GM18511 (cell line): ENCODE data around the gene TMEM200B.
"Not testable (repeated sequence)": the region's sequence is repeated elsewhere in the genome, so short reads cannot be mapped to it uniquely, and the experiment has no call there.

ENCODE experiments used
- ATAC-seq: cut with Tn5 transposase; IDR thresholded peaks from one replicate; pipeline ENCODE4 v1.9.1; 2021; ENCODE audit warnings: mild to moderate bottlenecking, moderate library complexity; ENCODE audit not compliant: unreplicated experiment

Gene TMEM200B

DNA sequence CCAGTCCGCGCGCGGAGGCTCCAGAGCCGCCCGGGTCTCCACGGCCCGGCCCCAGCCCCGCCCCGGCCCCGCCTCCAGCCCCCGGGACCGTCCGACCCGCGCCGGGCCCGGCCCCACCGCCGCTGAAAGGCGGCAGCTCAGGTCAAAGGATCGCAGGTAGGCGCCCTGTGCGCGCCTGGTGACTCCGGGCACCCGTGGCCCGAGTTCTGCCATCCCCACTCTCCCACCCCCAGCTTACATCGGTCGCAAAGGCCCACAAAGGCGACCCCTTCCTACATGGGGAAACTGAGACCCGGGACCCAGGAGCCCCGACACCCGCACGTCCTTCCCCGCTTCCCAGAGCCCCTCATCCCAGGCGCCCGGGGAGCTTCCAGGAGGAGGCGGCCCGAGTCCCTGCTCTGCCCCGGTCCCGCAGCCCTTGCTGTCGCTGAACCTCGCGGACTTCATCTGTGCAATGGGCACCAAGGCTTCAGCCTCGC lies at the start of gene TMEM200B:
Gene TMEM200B, minus strand, starts transcription at position 17 of the 479 bp plus-strand sequence. CDS start 2,075 bp downstream, outside the sequence.
- no peak for ATAC-seq

DNA sequence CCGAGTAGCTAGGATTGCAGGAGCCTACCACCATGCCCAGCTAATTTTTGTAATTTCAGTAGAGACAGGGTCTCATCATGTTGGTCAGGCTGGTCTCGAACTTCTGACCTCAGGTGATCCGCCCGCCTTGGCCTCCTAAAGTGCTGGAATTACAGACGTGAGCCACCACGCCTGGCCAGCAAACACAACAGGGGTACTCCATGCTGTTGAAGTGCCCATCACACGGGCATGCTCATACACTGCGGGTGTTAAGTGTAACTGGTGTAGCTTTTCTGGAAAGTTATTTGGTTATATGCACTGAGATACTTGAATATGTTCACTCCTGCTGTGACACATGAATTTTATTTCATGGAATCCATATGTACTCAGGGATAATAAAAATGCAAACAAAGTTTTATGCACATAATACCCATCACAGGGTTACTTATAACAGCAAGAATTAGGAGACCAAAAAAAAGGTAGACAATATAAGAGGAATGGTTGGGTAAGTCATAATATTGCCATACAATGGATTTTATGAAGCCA lies 48.8 kb upstream of the TMEM200B start:
- ATAC-seq: no peak

DNA sequence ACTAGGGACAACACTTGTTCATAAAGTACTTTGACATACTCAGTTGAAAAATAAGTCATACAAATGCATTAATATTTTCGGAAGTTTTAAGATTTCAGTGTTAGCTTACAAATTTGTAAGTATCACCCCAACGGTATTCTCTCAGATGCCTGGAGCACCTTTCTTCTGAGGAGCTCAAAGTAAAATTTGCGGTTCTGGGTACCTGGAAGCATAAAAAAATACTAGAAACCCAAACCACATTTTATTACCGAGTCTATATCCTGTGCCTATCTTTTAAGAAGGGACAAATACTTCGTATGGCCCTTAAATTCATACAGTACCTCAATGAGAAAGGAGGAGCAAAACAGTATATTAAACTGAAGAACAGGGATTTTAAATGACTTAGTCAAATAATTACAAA lies 47.8 kb upstream of the TMEM200B start:
- no peak for ATAC-seq

DNA sequence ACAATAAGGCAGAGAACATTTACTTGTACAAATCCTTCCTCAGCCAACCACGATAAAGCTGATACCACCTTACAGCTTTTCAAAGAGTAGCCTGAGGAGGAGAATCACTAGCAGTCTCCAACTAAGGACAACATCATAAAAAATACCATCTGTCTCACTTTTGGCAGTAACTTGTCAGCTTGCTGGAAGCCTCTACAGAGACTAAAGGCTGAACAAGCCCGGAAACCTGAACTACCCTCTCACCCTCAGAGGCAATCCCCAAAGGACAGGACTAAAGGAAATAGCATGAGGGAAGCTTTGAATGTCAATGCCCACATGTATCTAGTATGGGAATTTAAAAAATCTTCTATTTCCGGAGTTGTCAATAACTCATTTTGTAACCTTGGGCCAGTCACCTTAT lies 47.4 kb upstream of the TMEM200B start:
- no peak for ATAC-seq

DNA sequence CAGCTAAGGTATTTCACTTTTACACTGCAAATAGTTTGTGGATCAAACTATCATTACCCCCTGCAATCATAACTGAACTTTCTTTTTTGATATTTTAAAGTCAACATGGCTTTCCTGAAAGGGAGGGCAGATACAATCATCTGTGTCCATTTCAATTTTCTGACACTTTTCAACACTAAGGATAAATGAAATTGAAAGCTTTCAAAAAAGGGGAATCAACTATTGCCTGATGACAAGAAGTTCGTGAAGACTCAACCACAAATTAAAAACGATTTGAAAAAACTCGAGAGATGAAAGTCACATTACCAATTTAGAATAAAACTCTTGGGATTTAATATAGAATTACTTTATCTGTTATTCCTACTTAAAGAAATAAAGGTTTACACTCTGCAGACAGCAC lies 46.3 kb upstream of the TMEM200B start:
- ATAC-seq: no peak

DNA sequence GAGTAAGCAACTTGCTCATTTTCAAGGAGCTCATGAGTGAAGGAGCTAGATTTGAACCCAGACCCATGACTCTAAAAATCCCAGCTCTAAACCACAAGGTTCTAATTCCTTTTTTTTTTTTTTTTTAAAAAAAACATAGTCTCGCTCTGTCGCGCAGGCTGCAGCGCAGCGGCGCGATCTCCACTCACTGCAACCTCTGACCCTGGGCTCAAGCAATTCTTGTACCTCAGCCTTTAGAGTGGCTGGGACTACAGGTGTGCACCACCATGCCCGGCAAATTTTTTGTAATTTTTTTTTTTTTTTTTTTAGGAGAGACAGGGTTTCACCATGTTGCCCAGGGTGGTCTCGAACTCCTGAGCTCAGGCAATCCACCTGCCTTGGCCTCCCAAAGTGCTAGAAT lies 44.2 kb upstream of the TMEM200B start:
- no peak for ATAC-seq

DNA sequence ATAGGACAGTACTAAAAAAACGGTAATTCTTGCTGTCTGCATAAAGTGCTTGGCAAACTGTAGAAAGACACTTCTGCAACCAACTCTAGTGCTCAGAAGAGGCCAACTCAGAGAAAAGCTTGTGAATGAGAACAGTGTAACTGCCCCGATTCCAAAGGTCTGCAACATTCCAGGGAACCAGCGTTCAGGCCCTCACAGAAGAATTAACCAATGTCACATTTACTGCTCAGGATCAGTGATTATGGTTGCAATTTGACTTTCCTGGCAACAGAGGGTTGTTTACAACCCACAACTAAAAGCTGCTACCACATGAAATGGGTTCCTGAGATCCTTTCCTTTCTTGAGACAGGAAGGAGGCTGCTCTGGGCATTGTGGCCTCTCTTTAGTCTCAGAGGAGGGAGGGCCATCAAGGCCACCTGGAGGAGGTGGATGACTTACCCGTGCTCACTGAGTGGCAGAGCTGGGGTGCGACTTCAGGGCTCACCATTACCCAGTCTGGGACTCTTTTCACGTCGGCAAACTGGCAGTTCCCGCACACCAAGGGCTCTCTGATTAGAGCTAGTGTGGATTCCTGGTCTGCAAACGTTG lies 42.7 kb upstream of the TMEM200B start:
- ATAC-seq: no peak

DNA sequence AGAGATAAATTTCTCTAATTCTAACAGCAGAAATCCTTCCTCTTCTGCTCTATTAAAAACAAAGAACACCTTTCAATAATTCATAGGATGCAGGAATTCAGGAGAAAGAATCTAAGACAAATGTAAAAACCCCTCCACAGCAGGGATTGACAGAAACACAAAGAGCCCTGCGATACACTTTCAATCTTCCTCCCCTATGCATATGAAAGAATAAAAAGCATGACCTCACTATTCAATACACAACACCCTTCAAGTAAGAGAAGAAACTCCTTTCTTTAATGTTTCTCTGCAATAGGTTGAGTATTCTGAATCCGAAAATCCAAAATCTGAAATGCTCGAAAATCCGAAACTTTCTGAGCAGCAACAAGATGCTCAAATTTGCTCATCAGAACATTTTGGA lies 40.9 kb upstream of the TMEM200B start:
- ATAC-seq: no peak

DNA sequence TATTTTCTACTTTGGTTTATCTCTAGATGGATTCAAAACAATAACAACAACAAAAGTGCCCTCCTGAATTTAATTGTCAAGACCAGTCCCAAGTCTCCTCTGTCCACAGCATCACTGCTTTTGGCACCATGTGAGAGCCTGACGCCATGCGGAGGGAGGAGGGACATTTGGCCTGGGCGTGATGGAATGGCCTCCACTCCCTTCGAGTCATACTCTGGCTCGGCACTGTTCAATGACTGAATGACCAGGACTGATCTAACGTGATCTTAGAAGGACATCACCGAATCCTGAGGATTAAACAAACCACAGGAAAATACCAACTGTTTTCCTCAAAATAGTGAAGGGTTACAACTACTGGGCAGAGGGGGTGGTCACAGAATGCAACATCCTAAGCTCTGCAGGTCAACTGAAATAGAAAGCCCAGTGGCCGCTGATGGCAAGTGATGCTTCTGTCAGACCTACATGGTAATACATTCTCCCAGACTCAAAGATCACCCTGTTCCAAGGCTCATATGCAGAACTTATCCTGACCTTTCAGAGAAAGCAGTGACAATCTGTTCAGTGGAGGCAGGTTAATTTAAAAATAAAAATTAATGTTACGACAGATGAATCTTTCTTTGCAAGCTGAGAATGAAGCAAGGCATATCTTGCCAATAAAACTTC lies 38.9 kb upstream of the TMEM200B start:
- ATAC-seq: no peak

DNA sequence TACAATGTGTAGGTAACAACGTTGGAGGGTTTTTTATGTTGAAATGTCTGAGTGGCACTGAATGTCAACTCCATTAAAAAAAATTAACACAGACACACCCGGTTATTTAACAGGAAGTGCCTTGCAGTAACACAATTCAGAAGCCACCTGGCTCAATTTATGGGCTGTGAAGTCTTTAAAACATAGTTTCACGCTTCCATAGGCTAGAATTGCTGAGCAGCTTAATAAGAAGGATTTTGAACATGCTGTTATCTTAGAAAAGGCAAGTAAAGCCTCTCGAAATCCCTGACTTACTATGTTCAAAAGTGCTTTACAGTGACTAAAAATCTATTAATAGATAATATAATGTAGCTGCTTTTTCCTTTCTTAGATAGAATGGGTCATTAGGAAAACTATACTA lies 38.3 kb upstream of the TMEM200B start:
- no peak for ATAC-seq

DNA sequence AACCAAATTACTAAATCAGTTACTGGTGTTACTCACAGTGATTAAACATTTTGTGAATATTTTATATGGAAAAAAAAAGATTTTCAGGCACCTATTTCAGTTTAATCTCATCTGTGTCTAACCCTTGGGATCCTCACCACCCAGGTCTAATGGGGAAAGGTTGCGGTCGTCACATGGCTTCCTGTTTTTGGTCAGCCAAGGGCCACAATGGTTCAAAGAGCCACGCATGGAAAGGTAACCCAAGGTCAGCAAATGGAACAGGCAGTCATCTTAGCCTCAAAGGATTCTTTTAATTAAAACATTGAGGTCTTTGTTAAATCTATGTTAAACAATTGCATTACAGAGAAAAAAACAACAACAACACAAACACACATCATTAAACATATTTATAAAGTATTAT lies 36.1 kb upstream of the TMEM200B start:
- ATAC-seq: no peak

DNA sequence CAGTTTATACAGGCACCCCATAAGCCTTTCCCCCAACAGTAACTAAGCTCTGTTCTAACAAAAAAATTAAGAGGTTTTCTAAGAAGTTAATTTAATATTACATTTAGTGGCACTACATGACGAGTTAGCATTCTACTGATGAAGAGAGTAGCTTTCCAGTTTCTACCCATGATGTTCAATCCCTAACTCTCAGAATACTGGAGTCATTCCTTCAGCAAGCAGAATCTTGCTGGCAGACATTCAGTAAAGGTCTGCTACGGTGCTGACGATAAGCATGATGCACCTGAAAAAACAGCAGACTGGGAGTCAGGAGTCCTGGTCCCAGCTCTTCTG lies 33.5 kb upstream of the TMEM200B start:
- ATAC-seq: no peak

DNA sequence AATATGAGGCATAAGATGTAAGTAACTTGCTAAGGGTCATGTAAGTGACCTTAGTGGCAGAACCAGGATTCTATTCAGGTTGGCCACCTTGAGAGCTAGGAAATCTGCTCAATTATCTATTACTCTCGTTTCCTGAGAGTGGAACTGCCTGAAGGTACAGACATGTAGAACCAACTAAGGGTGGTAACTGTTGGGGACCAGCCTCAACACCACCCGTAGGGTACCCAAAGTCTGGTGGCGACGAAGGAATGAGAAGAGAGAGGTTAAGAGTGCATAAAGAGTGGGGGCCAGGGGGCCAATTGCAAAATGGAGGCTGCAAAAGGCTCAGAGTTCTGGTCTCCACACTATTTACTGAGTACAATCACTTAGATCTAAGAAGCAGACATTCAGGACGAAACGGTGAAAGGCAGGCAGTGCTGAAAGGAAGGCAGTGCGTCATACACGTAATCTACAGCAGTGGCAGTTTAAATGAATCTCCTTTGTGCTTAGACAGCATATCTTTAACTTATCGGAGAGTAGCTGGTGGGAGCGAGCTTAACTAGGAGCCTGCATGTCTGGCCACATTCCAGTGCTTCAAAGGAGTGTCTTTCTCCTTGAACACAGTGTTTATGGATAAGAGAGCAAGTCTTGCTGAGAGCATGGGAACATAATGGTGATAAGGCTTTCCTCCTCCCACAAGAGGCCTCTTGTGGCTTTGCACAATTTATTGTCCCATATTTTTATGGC lies 33.0 kb upstream of the TMEM200B start:
- no peak for ATAC-seq

DNA sequence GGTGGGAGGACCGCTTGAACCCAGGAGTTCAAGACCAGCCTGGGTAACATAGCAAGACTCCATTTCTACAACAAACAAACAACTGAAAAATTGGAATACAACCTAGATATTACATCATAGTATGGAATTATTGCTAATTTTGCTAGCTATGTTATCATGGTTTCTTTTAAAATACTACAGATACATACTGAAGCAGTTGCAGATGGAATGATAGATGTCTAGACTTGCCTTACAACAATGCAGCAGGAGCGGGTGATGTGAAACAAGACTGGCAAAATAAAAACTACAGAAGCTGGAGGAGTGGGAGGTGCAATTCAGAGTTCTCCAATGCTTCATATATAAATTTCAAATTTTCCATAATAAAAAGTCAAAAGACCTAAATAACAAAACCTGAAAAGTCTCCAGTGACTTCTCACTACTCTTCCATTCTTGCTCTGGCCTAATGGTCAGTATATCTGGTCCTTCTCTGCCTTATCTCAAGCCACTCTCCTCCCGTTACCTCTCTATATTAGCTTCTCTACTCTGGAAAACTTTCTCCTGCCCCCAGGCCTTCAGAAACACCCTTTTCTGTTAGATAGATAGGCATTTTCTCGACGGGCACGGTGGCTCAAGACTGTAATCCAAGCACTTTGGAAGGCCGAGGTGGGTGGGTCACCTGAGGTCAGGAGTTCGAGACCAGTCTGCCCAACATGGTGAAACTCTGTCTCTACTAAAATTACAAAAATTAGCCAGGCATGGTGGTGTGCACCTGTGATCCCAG lies 28.5 kb upstream of the TMEM200B start:
- ATAC-seq: no peak

DNA sequence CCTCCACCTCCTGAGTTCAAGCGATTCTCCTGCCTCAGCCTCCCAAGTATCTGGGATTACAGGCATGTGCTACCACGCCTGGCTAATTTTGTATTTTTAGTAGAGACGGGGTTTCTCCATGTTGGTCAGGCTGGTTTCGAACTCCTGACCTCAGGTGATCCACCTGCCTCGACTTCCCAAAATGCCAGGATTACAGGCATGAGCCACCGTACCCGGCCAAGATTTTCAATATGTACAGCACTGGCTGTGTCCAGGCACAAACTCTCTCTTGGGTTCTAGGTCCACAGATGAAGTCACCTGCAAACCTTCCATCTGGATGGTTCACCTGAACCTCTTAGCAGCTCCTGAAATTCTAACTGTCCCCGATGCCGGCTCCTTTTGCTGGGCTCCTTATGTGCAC lies 26.6 kb upstream of the TMEM200B start:
- ATAC-seq: not testable (repeated sequence)

DNA sequence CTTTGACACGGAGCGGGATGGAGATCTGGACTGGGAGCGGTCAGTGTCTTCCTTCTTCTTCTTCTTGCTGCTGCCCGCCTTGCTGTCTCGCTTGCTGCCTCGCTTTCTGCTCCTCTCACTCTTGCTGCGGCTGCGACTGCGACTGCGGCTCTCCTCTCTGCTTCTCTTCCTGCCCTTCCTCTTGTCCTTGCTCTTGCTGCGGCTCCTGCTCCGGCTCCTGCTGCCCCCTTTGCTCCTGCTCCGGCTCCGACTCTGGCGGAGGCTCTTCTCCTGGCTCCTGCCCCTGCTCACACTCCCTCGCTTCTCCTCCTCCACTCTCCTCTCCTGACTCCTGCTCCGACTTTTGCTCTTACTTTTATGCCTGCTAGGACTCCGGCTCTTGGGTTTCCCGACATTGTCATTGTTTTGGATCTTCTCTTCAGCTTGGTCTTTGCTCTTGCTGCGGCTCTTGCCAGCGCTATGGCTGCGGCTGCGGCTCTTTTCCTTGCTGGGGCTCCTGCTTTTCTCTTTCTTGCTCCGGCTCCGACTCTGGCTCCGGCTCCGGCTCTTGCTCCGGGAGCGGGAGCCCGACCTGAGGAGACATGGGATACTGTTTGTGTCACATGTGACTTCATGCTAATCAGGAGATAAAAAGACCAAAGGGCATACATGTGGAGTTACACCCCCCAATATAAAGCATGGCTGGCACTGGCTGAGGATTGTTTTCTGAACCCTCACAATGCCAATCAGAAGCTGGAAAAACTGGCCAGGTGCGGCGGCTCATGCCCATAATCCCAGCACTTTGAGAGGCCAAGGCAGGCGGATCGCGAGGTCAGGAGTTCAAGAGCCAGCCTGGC lies 25.2 kb upstream of the TMEM200B start:
- no peak for ATAC-seq

DNA sequence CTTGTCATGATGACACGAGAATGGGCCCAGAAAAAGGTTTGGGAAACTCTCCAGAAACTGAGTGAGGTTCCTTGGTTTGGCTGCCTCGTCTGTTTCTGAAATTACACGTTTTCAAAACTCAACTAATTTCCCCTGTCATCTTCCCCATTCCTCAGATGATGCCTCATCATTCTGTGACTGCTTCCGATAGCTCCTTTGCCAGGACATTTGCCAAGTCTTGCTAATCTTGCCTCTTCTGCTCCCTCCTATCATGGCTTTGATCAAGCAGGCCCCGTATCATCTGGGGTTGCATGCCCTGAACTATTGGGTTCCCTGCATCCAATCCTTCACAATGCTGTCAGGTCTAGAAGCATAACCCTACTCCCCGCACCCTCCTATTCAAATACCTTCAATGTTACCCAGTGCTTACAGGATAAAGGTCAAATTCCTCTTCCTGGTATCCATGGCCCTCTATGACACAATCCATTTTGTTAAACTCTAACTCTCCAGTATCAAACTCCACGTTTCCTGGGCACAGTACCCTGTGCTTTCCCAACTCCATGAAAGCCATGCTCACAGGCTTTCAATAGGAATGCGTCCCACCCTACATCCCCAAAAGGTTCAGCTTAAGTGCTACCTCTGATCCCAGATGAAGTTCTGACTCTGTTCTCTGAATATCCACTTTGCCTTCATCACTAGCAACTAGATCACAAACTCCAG lies 22.2 kb upstream of the TMEM200B start:
- no peak for ATAC-seq

DNA sequence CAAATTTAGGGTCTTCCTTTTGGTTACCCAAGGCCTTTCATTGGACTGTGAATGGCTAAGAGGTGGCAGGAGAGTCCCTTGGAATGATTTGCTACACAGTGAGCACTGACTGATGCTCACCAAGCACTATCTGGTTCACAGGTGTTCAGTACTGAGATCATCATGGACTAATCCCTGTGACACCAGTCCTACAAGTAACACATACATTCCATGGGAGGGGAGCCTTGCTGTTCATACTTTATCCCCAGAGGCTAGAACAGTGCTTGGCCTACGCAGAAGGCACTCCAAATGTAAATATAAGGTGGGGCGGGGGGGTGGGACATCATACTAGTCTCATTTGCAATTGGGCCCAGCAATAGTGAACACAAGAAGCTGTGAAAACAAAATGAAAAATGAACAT lies 20.5 kb upstream of the TMEM200B start:
- no peak for ATAC-seq

DNA sequence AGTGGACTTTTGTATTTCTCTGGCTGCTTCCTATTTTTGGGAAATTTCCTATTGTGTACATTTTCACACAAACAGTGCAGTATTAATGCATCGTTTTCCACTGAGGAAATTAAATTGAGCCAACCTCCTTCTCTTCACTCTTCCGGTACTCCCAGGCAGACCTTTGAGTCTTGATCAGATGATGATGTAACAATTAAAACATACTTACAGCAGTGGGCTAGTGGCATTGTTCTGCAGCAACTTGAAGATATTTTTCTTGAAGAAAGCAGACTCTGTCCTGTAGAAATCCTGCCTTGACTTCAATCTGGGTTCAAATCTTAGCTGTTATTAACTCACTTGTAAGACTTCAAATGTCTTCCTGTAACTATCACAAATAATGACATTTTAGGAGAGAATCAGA lies 19.0 kb upstream of the TMEM200B start:
- ATAC-seq: no peak

DNA sequence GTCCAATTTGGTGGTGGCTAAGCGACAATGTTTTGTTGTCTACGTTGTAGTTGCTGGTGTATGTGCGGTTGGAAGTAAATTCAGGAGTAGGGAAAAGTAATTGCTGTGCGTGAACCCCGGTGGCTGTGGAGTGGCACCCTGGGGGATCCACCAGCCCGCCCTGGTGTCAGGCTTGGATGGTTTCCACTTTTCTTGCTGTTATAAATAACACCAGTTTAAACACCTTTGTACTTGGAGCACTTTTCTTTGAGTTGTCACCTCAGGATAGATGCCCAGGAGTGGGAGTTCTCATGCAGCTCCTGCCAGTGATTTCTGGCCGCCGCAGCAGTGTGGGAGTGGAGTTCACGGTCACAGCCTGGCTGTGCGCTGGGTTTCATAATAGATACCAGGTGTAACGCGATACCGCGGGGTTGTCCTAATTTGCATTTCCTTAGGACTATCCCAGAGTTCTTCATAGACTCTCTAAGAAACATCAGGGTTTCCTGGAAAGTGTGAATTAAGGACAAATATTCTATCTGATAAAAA lies 12.8 kb upstream of the TMEM200B start:
- no peak for ATAC-seq
